K562 (cell line): Measurements from ENCODE around the gene HGS. TPM values are rescaled to one million over a fixed set of nuclear protein-coding genes. Genes with fewer than 3 reads are reported as not detected.

Source experiments
- EGR1 ChIP-seq: fragments of 450-650 bp; conservative IDR thresholded peaks from 2 replicates; pipeline ENCODE4 v1.6.1; 2017; ENCODE audit warnings: mild to moderate bottlenecking
- FOXK1 ChIP-seq: sonication (generic); formaldehyde crosslinking; IDR thresholded peaks from 2 replicates; pipeline ENCODE4 v1.8.0; 2022; ENCODE audit warnings: missing genetic modification reagents, mild to moderate bottlenecking, borderline replicate concordance
- RBM15 ChIP-seq: fragments of 200-400 bp; formaldehyde crosslinking; IDR thresholded peaks from 2 replicates; pipeline ENCODE4 v1.6.1; 2018; ENCODE audit warnings: mild to moderate bottlenecking, low read length, moderate library complexity; ENCODE audit not compliant: insufficient read depth
- SMARCB1 ChIP-seq: IDR thresholded peaks from 2 replicates; pipeline ENCODE4 v1.6.1; 2011; ENCODE audit warnings: improper control_type of control experiment, low read depth; ENCODE audit not compliant: insufficient read length
- ZNF77 ChIP-seq: fragments of 250-450 bp; sonication (Bioruptor Pico); IDR thresholded peaks from 2 replicates; pipeline ENCODE4 v1.5.0; 2020
- polyA plus RNA-seq, 8 experiments: library from polyadenylated mRNA; depleted of rRNA in 4 of 8; stranded (reverse) in 5 of 8; unstranded in 3 of 8; fragments of >200 nt; fragmentation: Nextera tagmentation in 2 of 8; fragmentation: Illumina TruSeq in 1 of 8; extraction: Ambion mirVana in 2 of 8; extraction: Trizol in 1 of 8; gene quantifications; 2 replicates each; pipeline versions ENCODE4 v1.2.1 to v1.2.3, GENCODE V29; 2011 to 2014; ENCODE audit warnings: inconsistent platforms in 1 of 8, missing spikeins in 1 of 8
- total RNA-seq, 7 experiments: library from RNA; depleted of rRNA in 6 of 7; stranded (reverse); fragments of >200 nt in 6 of 7; fragmentation: Illumina TruSeq in 2 of 7; extraction: Trizol in 2 of 7; gene quantifications; 2 replicates each; pipeline versions ENCODE4 v1.2.1 to v1.2.3, GENCODE V29; 2011 to 2021; ENCODE audit warnings: low replicate concordance in 1 of 7
- TF ChIP-seq, protein P1 (sequence below), 2 experiments: fragments of 450-650 bp in 1 of 2; sonication (generic) in 1 of 2; formaldehyde crosslinking in 1 of 2; IDR thresholded peaks; 2 replicates each; pipeline versions ENCODE4 v1.7.1 to v1.9.0; 2016 to 2022; ENCODE audit warnings: inconsistent platforms in 1 of 2, mild to moderate bottlenecking in 1 of 2, missing genetic modification reagents in 1 of 2
- TF ChIP-seq, protein P2 (sequence below): sonication (generic); formaldehyde crosslinking; IDR thresholded peaks from 2 replicates; pipeline ENCODE4 v1.8.0; 2022; ENCODE audit warnings: mild to moderate bottlenecking, missing genetic modification reagents, borderline replicate concordance
- TF ChIP-seq, protein P3 (sequence below): sonication (generic); formaldehyde crosslinking; IDR thresholded peaks from 2 replicates; pipeline ENCODE4 v1.8.0; 2022; ENCODE audit warnings: mild to moderate bottlenecking, missing genetic modification reagents
- TF ChIP-seq, protein P4 (sequence below): sonication (generic); formaldehyde crosslinking; IDR thresholded peaks from 2 replicates; pipeline ENCODE4 v1.8.0; 2022; ENCODE audit warnings: mild to moderate bottlenecking, missing genetic modification reagents

Gene HGS
- total and polyA plus RNA-seq, 9 of the 15 experiments (the other 6 are each of a cell fraction or from before 2014, with no cell fraction given), result 3.9 to 176 (median 77.1) TPM

DNA sequence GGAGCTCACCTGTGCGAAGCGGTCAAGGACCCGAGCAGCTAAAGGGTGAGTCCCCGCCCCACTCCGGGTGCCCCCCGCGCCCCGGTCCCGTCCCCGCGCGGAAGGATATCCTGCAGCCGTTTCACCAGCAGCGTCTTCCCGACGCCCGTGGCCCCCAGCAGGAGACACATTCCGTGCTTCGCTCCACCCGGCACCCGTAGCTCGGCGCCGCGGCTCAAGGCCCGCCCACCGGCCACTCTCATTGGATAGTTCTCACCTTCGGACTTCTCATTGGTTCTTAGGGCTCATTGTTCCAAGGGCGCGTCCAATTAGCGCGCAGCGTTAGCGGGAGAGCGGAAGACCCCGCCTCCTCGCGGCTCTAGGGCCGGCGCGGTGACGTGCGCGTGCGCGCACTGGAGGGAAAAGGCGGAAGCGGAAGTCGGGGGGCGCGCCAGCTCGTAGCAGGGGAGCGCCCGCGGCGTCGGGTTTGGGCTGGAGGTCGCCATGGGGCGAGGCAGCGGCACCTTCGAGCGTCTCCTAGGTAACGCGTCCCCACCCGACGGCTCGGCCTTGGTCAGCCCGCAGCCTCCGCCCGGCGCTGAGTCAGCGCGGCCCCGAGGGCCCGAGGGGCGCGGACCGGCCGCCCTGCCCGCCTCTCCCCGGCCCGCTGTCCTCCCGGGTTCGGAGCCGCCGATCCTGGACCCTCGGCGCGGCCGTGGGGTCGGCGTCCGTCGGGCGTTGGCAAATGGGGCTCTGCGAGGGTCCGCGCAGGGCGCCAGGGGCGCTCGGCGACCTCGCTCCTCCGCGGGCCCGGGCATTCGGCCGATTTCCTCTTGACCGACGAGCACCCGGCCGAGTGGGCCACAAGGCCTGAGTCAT is at the start of gene HGS, which contains the start of gene ARL16 (continued):
- TF ChIP-seq, protein P1, sequence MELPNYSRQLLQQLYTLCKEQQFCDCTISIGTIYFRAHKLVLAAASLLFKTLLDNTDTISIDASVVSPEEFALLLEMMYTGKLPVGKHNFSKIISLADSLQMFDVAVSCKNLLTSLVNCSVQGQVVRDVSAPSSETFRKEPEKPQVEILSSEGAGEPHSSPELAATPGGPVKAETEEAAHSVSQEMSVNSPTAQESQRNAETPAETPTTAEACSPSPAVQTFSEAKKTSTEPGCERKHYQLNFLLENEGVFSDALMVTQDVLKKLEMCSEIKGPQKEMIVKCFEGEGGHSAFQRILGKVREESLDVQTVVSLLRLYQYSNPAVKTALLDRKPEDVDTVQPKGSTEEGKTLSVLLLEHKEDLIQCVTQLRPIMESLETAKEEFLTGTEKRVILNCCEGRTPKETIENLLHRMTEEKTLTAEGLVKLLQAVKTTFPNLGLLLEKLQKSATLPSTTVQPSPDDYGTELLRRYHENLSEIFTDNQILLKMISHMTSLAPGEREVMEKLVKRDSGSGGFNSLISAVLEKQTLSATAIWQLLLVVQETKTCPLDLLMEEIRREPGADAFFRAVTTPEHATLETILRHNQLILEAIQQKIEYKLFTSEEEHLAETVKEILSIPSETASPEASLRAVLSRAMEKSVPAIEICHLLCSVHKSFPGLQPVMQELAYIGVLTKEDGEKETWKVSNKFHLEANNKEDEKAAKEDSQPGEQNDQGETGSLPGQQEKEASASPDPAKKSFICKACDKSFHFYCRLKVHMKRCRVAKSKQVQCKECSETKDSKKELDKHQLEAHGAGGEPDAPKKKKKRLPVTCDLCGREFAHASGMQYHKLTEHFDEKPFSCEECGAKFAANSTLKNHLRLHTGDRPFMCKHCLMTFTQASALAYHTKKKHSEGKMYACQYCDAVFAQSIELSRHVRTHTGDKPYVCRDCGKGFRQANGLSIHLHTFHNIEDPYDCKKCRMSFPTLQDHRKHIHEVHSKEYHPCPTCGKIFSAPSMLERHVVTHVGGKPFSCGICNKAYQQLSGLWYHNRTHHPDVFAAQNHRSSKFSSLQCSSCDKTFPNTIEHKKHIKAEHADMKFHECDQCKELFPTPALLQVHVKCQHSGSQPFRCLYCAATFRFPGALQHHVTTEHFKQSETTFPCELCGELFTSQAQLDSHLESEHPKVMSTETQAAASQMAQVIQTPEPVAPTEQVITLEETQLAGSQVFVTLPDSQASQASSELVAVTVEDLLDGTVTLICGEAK (IDR thresholded peaks at IDR 0.05), result peak; percentile 94
- TF ChIP-seq, protein P1 (CRISPR knock-in tag; IDR thresholded peaks at IDR 0.05), result no peak
- TF ChIP-seq FOXK1 (CRISPR knock-in tag) (peak; percentile 7; the same call in 1 of the 2 replicates), SMARCB1 (no peak), EGR1 (no peak), ZNF77 (CRISPR knock-in tag) (no peak), RBM15 (no peak)
- TF ChIP-seq, protein P2, sequence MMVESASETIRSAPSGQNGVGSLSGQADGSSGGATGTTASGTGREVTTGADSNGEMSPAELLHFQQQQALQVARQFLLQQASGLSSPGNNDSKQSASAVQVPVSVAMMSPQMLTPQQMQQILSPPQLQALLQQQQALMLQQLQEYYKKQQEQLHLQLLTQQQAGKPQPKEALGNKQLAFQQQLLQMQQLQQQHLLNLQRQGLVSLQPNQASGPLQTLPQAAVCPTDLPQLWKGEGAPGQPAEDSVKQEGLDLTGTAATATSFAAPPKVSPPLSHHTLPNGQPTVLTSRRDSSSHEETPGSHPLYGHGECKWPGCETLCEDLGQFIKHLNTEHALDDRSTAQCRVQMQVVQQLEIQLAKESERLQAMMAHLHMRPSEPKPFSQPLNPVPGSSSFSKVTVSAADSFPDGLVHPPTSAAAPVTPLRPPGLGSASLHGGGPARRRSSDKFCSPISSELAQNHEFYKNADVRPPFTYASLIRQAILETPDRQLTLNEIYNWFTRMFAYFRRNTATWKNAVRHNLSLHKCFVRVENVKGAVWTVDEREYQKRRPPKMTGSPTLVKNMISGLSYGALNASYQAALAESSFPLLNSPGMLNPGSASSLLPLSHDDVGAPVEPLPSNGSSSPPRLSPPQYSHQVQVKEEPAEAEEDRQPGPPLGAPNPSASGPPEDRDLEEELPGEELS, result no peak
- TF ChIP-seq, protein P3, sequence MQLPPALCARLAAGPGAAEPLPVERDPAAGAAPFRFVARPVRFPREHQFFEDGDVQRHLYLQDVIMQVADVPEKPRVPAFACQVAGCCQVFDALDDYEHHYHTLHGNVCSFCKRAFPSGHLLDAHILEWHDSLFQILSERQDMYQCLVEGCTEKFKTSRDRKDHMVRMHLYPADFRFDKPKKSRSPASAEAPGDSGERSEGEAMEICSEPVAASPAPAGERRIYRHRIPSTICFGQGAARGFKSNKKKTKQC, result peak; percentile 30; the same call in 1 of the 2 replicates
- TF ChIP-seq, protein P4, sequence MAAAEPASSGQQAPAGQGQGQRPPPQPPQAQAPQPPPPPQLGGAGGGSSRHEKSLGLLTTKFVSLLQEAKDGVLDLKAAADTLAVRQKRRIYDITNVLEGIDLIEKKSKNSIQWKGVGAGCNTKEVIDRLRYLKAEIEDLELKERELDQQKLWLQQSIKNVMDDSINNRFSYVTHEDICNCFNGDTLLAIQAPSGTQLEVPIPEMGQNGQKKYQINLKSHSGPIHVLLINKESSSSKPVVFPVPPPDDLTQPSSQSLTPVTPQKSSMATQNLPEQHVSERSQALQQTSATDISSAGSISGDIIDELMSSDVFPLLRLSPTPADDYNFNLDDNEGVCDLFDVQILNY, result no peak
